IMR-90 (cell line): ENCODE measurements around the gene RPLP1. TPM values are rescaled to one million over a fixed set of nuclear protein-coding genes. Genes with fewer than 3 reads are reported as not detected.

Experiments used
- ATAC-seq: fragments of 200-7000 bp; cut with Tn5 transposase; 2 replicates; pipeline ENCODE4 v1.9.1; 2020; ENCODE audit warnings: low read depth, mild to moderate bottlenecking, moderate library complexity
- BruUV-seq: library from RNA; stranded (reverse); fragments of 400-500 nt; replicated peaks from 2 replicates; lab custom pipeline; 2021; lab: Mats Ljungman, UMichigan
- CTCF ChIA-PET: fragments of 300-600 bp; formaldehyde crosslinking; extraction: SDS; loops from one replicate; lab custom pipeline; 2021; ENCODE audit warnings: antibody characterized with exemption; lab: Yijun Ruan, JAX
- POLR2A ChIA-PET: fragments of 300-600 bp; sonication (Branson Sonifier 250); formaldehyde crosslinking; loops from one replicate; lab custom pipeline; 2022; ENCODE audit warnings: antibody characterized with exemption; ENCODE audit not compliant: unreplicated experiment; lab: Charles Lee
- DNase-seq: peaks from one replicate; pipeline ENCODE4 v3.0.0; 2013
- H2AFZ ChIP-seq: replicated peaks from 2 replicates; pipeline ENCODE3; 2013; ENCODE audit warnings: low read length, mild to moderate bottlenecking; ENCODE audit not compliant: poor library complexity
- H2AK5ac ChIP-seq: 2 replicates; pipeline ENCODE4 v1.6.1; 2013; ENCODE audit warnings: low read depth, low read length, inconsistent platforms
- H2AK9ac ChIP-seq: replicated peaks from 2 replicates; pipeline ENCODE3; 2013; ENCODE audit warnings: mild to moderate bottlenecking, low read depth, low read length, moderate library complexity; ENCODE audit not compliant: poor library complexity
- H2BK120ac ChIP-seq: 2 replicates; pipeline ENCODE4 v1.6.1; 2013; ENCODE audit warnings: low read depth, low read length, inconsistent platforms
- H2BK15ac ChIP-seq: 3 replicates; pipeline ENCODE4 v1.6.1; 2013; ENCODE audit warnings: low read depth, low read length, inconsistent platforms
- H2BK20ac ChIP-seq: 2 replicates; pipeline ENCODE4 v1.6.1; 2013; ENCODE audit warnings: low read depth, mild to moderate bottlenecking, inconsistent platforms, low read length, moderate library complexity
- H2BK5ac ChIP-seq: 2 replicates; pipeline ENCODE4 v1.6.1; 2013; ENCODE audit warnings: mild to moderate bottlenecking, low read depth, low read length, inconsistent platforms; ENCODE audit not compliant: poor library complexity, severe bottlenecking
- H3K14ac ChIP-seq: replicated peaks from 2 replicates; pipeline ENCODE4 v1.6.1; 2013; ENCODE audit warnings: low read depth, low read length, inconsistent platforms
- H3K18ac ChIP-seq: 2 replicates; pipeline ENCODE4 v1.6.1; 2013; ENCODE audit warnings: low read depth, low read length, control low read depth
- H3K23ac ChIP-seq: 2 replicates; pipeline ENCODE4 v1.6.1; 2013; ENCODE audit warnings: low read depth, low read length, inconsistent platforms
- H3K27ac ChIP-seq: 2 replicates; pipeline ENCODE4 v1.5.1; 2013; ENCODE audit warnings: mild to moderate bottlenecking, control low read depth, low read length; ENCODE audit not compliant: insufficient read depth
- H3K27me3 ChIP-seq: 2 replicates; pipeline ENCODE4 v1.6.1; 2013; ENCODE audit warnings: low read length; ENCODE audit not compliant: control insufficient read depth, insufficient read depth
- H3K36me3 ChIP-seq: 2 replicates; pipeline ENCODE4 v1.6.1; 2013; ENCODE audit warnings: low read length, mixed read lengths; ENCODE audit not compliant: control insufficient read depth, insufficient read depth
- H3K4ac ChIP-seq: 2 replicates; pipeline ENCODE4 v1.6.1; 2013; ENCODE audit warnings: low read depth, low read length, inconsistent platforms
- H3K4me1 ChIP-seq: 2 replicates; pipeline ENCODE4 v1.6.1; 2013; ENCODE audit warnings: low read length, mixed read lengths; ENCODE audit not compliant: control insufficient read depth, insufficient read depth
- H3K4me2 ChIP-seq: 2 replicates; pipeline ENCODE4 v1.6.1; 2013; ENCODE audit warnings: low read depth, mild to moderate bottlenecking, control low read depth, low read length, moderate library complexity
- H3K4me3 ChIP-seq: 2 replicates; pipeline ENCODE4 v1.5.1; 2013; ENCODE audit warnings: low read depth, mild to moderate bottlenecking, control low read depth, low read length, moderate library complexity; ENCODE audit not compliant: insufficient read depth
- H3K56ac ChIP-seq: 2 replicates; pipeline ENCODE4 v1.6.1; 2013; ENCODE audit warnings: low read length, inconsistent platforms; ENCODE audit not compliant: insufficient read depth; ENCODE audit errors: extremely low read depth
- H3K79me1 ChIP-seq, 2 experiments: 2 replicates each; pipeline ENCODE4 v1.6.1; 2013; ENCODE audit warnings: low read length in 2 of 2, inconsistent platforms in 1 of 2, low read depth in 1 of 2
- H3K9ac ChIP-seq: 2 replicates; pipeline ENCODE4 v1.6.1; 2013; ENCODE audit warnings: low read depth, low read length, control low read depth
- H3K9me1 ChIP-seq: 2 replicates; pipeline ENCODE4 v1.6.1; 2013; ENCODE audit warnings: low read length, inconsistent platforms; ENCODE audit not compliant: insufficient read depth
- H3K9me3 ChIP-seq: 2 replicates; pipeline ENCODE4 v1.6.1; 2013; ENCODE audit warnings: low read length; ENCODE audit not compliant: control insufficient read depth, insufficient read depth
- H4K20me1 ChIP-seq: 2 replicates; pipeline ENCODE4 v1.6.1; 2013; ENCODE audit warnings: low read length, inconsistent platforms; ENCODE audit not compliant: insufficient read depth
- H4K5ac ChIP-seq: 2 replicates; pipeline ENCODE4 v1.6.1; 2013; ENCODE audit warnings: mild to moderate bottlenecking, low read depth, low read length, control low read depth
- H4K8ac ChIP-seq, 2 experiments: 2 replicates each; pipeline ENCODE4 v1.6.1; 2013; ENCODE audit warnings: low read depth in 2 of 2, low read length in 2 of 2, control low read depth in 1 of 2, inconsistent platforms in 1 of 2
- H4K91ac ChIP-seq: 2 replicates; pipeline ENCODE4 v1.6.1; 2013; ENCODE audit warnings: low read depth, low read length, inconsistent platforms; ENCODE audit not compliant: insufficient read depth
- BHLHE40 ChIP-seq: fragments of 150-350 bp; IDR thresholded peaks from 2 replicates; pipeline ENCODE4 v1.6.1; 2016; ENCODE audit warnings: mild to moderate bottlenecking, low read depth, low read length
- CEBPB ChIP-seq: IDR thresholded peaks from 2 replicates; pipeline ENCODE4 v1.6.1; 2012; ENCODE audit warnings: low read depth, low read length, improper control_type of control experiment
- CHD1 ChIP-seq: IDR thresholded peaks from 2 replicates; pipeline ENCODE4 v1.6.1; 2012; ENCODE audit warnings: low read depth, low read length, improper control_type of control experiment
- CTCF ChIP-seq: conservative IDR thresholded peaks from 2 replicates; pipeline ENCODE4 v1.5.1; 2012; ENCODE audit warnings: mild to moderate bottlenecking, low read depth, low read length, improper control_type of control experiment
- ELK1 ChIP-seq: fragments of 150-350 bp; IDR thresholded peaks from 2 replicates; pipeline ENCODE4 v1.6.1; 2016; ENCODE audit warnings: low read depth, mild to moderate bottlenecking, low read length, moderate library complexity, borderline replicate concordance
- FOS ChIP-seq: fragments of 150-350 bp; IDR thresholded peaks from 2 replicates; pipeline ENCODE4 v1.6.1; 2016; ENCODE audit warnings: low read depth, low read length
- MAFK ChIP-seq: IDR thresholded peaks from 2 replicates; pipeline ENCODE4 v1.6.1; 2012; ENCODE audit warnings: low read depth, low read length, improper control_type of control experiment
- MAZ ChIP-seq: IDR thresholded peaks from 2 replicates; pipeline ENCODE4 v1.6.1; 2012; ENCODE audit warnings: low read depth, mild to moderate bottlenecking, low read length, improper control_type of control experiment, moderate library complexity, borderline replicate concordance
- NFE2L2 ChIP-seq: fragments of 150-350 bp; IDR thresholded peaks from 2 replicates; pipeline ENCODE4 v1.6.1; 2016; ENCODE audit warnings: low read depth, mild to moderate bottlenecking, low read length
- POLR2A ChIP-seq: IDR thresholded peaks from 2 replicates; pipeline ENCODE4 v1.6.1; 2012; ENCODE audit warnings: mild to moderate bottlenecking, low read depth, low read length
- RAD21 ChIP-seq: IDR thresholded peaks from 2 replicates; pipeline ENCODE4 v1.6.1; 2012; ENCODE audit warnings: low read length, improper control_type of control experiment
- RCOR1 ChIP-seq: IDR thresholded peaks from 2 replicates; pipeline ENCODE4 v1.6.1; 2012; ENCODE audit warnings: mild to moderate bottlenecking, low read length, improper control_type of control experiment; ENCODE audit not compliant: insufficient replicate concordance
- RFX5 ChIP-seq: IDR thresholded peaks from 2 replicates; pipeline ENCODE4 v1.8.0; 2012; ENCODE audit warnings: low read depth, mild to moderate bottlenecking, low read length, moderate library complexity
- SMC3 ChIP-seq: fragments of 150-350 bp; IDR thresholded peaks from 2 replicates; pipeline ENCODE4 v1.6.1; 2016; ENCODE audit warnings: low read depth, mild to moderate bottlenecking, antibody characterized with exemption, low read length, moderate library complexity
- USF2 ChIP-seq: fragments of 150-350 bp; IDR thresholded peaks from 2 replicates; pipeline ENCODE4 v1.6.1; 2017; ENCODE audit warnings: mild to moderate bottlenecking, antibody characterized with exemption, low read length, low read depth
- whole genome bisulfite sequencing, 2 experiments: methylation state at CpG; one replicate each; pipeline versions ENCODE4 v1.1.5 to v1.1.7; 2013; ENCODE audit warnings: missing lambda C conversion rate in 2 of 2; ENCODE audit not compliant: insufficient read length in 1 of 2; ENCODE audit errors: extremely low coverage in 2 of 2; 5-methylcytosine and 5-hydroxymethylcytosine counted together
- dilution Hi-C: fragments of 300-500 bp; cut with HindIII; formaldehyde crosslinking; loops from one replicate; pipeline ENCODE4 v1.14.3; 2018; ENCODE audit warnings: low sequenced_read_pairs; ENCODE audit not compliant: unreplicated experiment
- in situ Hi-C: fragments of 300-500 bp; cut with MboI; formaldehyde crosslinking; loops from 3 replicates; pipeline ENCODE4 v1.14.3; 2019; ENCODE audit warnings: low sequenced_read_pairs, inconsistent platforms, mixed read lengths
- intact Hi-C: fragments of 100-400 bp; cut with micrococcal nuclease; formaldehyde crosslinking; loops from 2 replicates; pipeline ENCODE4 v1.10.0; 2022
- polyA plus RNA-seq, 3 experiments: library from polyadenylated mRNA; depleted of rRNA; stranded (reverse); fragments of >200 nt; gene quantifications; 2 replicates each; pipeline ENCODE4 v1.2.3, GENCODE V29; 2012; ENCODE audit warnings: low replicate concordance in 1 of 3
- total RNA-seq: library from RNA; depleted of rRNA; stranded (reverse); fragments of >200 nt; gene quantifications from 2 replicates; pipeline ENCODE4 v1.2.3, GENCODE V29; 2012

Gene RPLP1
- total and polyA plus RNA-seq, 2 of the 4 experiments (the other 2 are of a cell fraction): 97.0 to 1,440 TPM

GRCh38 chr15:69462030-69462492 is 9.4 kb downstream of the RPLP1 start:
- H2BK120ac ChIP-seq: peak overlapping the region; percentile 10; the same call in 1 of the 2 replicates
- POLR2A ChIA-PET: interaction anchor here (0.6 to 1.8 kb wide), 3 partner anchors 9 to 182 kb away, joined by 3 to 17 read pairs (median 4); partner anchors contain the start of gene RPLP1
- peak overlapping the region; percentile 65 for H3K9ac ChIP-seq
- peak overlapping the region; percentile 88 for H2AFZ ChIP-seq
- peaks cover 7 to 20% of the 10 kb centered on the region in 2 experiments for H3K79me1 ChIP-seq
- WGBS, 2 experiments: 64% methylated on average over 14 of the region's 23 CpGs; no CpG with 5 or more reads in 1 of the 2 experiments
- dilution Hi-C loops: no loop called here
- peaks cover 11% of the 10 kb centered on the region for H4K20me1 ChIP-seq
- DNase-seq (no peak), ATAC-seq (no peak)
- in situ Hi-C loops: no loop called here
- H3K27me3 ChIP-seq: no peaks in the 10 kb centered on the region
- H3K9me1 ChIP-seq: peaks cover 18% of the 10 kb centered on the region
- H4K8ac ChIP-seq: peak overlapping the region; percentile 78 to 84; a peak in 3 of 4 replicates
- peak overlapping the region; percentile 51 for H3K4me3 ChIP-seq
- peak overlapping the region; percentile 95 for H3K4me2 ChIP-seq
- CTCF ChIA-PET: interaction anchor here (0.6 to 1.8 kb wide), 10 partner anchors 9 to 876 kb away, joined by 3 to 11 read pairs (median 3); partner anchors contain the start of gene RPLP1
- H3K14ac ChIP-seq: peak overlapping the region; percentile 88
- peaks cover 1% of the 10 kb centered on the region; the same call in 1 of the 2 replicates for H3K36me3 ChIP-seq
- peak overlapping the region; percentile 68 for H3K4ac ChIP-seq
- H2AK9ac ChIP-seq: peak overlapping the region; percentile 83
- H3K23ac ChIP-seq: peak overlapping the region; percentile 72
- peak overlapping the region; percentile 81 for H4K5ac ChIP-seq
- peak overlapping the region; percentile 53; the same call in 1 of the 2 replicates for H4K91ac ChIP-seq
- peaks cover 12% of the 10 kb centered on the region for H3K4me1 ChIP-seq
- H2AK5ac ChIP-seq: peak overlapping the region; percentile 81
- H3K9me3 ChIP-seq: no peaks in the 10 kb centered on the region
- no peak overlapping the region for H2BK5ac ChIP-seq
- H3K56ac ChIP-seq: no peak overlapping the region
- intact Hi-C loops: no loop called here
- H2BK20ac ChIP-seq: no peak overlapping the region
- no TSS peak for BruUV-seq
- H3K18ac ChIP-seq: peak overlapping the region; percentile 30; the same call in 1 of the 2 replicates
- H2BK15ac ChIP-seq: no peak overlapping the region
- H3K27ac ChIP-seq: peak overlapping the region; percentile 15; the same call in 1 of the 2 replicates
- no peak for TF ChIP-seq USF2
- no peak for TF ChIP-seq RCOR1
- no peak for TF ChIP-seq RAD21
- TF ChIP-seq CEBPB: no peak; the same call in 1 of the 2 replicates
- no peak for TF ChIP-seq MAZ
- TF ChIP-seq FOS: no peak
- TF ChIP-seq CTCF: no peak
- no peak for TF ChIP-seq ELK1
- TF ChIP-seq RFX5: no peak
- no peak for TF ChIP-seq BHLHE40
- no peak for TF ChIP-seq SMC3
- TF ChIP-seq POLR2A: no peak
- TF ChIP-seq CHD1: no peak
- TF ChIP-seq NFE2L2: no peak
- TF ChIP-seq MAFK: no peak
